Measurements from ENCODE around the gene POLD2. TPM values are rescaled to one million over a fixed set of nuclear protein-coding genes. Genes with fewer than 3 reads are reported as not detected.

POLD2 gene
- total and polyA plus RNA-seq, 2 of the 4 experiments (the other 2 are of a cell fraction), result 142 to 163 TPM

DNA sequence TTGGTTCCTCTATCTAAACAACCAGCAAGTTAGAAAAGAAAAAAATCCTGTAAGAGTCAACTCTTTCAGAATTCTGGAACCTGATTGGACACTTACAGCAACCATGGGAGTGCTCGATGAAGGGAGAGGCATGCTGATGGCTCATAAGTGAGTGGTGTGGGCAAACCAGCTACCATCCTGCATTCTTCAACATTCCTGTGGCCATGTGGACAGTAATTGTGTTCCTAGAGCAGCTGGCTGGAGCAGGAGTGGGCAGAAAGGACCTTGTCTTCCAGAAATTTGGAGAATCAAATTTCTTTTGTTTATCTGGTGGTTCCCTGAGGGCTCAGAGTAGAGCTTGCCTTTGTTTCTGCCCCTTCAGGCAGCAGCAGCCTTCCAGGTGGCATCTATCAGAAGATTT is 40.2 kb upstream of the POLD2 start:
- no peaks in the 10 kb centered on the region for H3K79me1 ChIP-seq (ENCODE audit: low read depth in 1 of 2, low read length in 2 of 2)
- peak; percentile 99 for ATAC-seq (ENCODE audit: low read depth)
- peak overlapping the region in 1 of 2 experiments; percentile 13; a peak in 1 of 4 replicates for H4K8ac ChIP-seq (ENCODE audit: low read depth in 2 of 2, low read length in 2 of 2)
- H3K18ac ChIP-seq (ENCODE audit: low read depth, low read length), result no peak overlapping the region
- TF ChIP-seq USF2 (IDR thresholded peaks at IDR 0.05; ENCODE audit: low read depth, low read length) (peak; percentile 57; the same call in 1 of the 2 replicates), MXI1 (IDR thresholded peaks at IDR 0.05; ENCODE audit: borderline replicate concordance, low read depth, low read length) (peak; percentile 78; the same call in 1 of the 2 replicates), CHD1 (IDR thresholded peaks at IDR 0.05; ENCODE audit: low read depth, low read length) (no peak), BHLHE40 (IDR thresholded peaks at IDR 0.05; ENCODE audit: low read depth, low read length) (peak; percentile 21; the same call in 1 of the 2 replicates), MAZ (IDR thresholded peaks at IDR 0.05; ENCODE audit: borderline replicate concordance, low read depth, low read length) (peak; percentile 28; the same call in 1 of the 2 replicates)
- POLR2A ChIA-PET (ENCODE audit: unreplicated experiment), result interaction anchor here (0.6 to 0.8 kb wide), 4 partner anchors 12 to 235 kb away, joined by 3 to 6 read pairs (median 3); no protein-coding TSS in a partner anchor
- no peak overlapping the region for H3K9ac ChIP-seq (ENCODE audit: low read depth, low read length)
- in situ Hi-C loops (cut with MboI; ENCODE audit: low sequenced_read_pairs), result no loop called here
- no peak overlapping the region for H2AK5ac ChIP-seq (ENCODE audit: low read depth, low read length)
- intact Hi-C loops (cut with micrococcal nuclease), result no loop called here
- no CpG with 5 or more reads among the region's 1 CpG for WGBS, 2 experiments (ENCODE audit: extremely low coverage in 2 of 2, insufficient read length in 1 of 2)
- H3K56ac ChIP-seq (ENCODE audit: extremely low read depth, insufficient read depth, low read length), result no peak overlapping the region
- no peak overlapping the region; the same call in 1 of the 2 replicates for H2BK20ac ChIP-seq (ENCODE audit: low read depth, low read length)
- no peak overlapping the region for H4K91ac ChIP-seq (ENCODE audit: insufficient read depth, low read depth, low read length)
- DNase-seq, result peak; percentile 94
- H3K9me1 ChIP-seq (ENCODE audit: insufficient read depth, low read length), result peaks cover 7% of the 10 kb centered on the region; the same call in 1 of the 2 replicates
- peak overlapping the region; percentile 36 for H2AFZ ChIP-seq (replicated peaks; ENCODE audit: low read length, poor library complexity)
- H2BK5ac ChIP-seq (ENCODE audit: low read depth, low read length, poor library complexity, severe bottlenecking), result peak overlapping the region; percentile 3
- H3K4ac ChIP-seq (ENCODE audit: low read depth, low read length), result no peak overlapping the region
- no peaks in the 10 kb centered on the region for H4K20me1 ChIP-seq (ENCODE audit: insufficient read depth, low read length)
- dilution Hi-C loops (cut with HindIII; ENCODE audit: low sequenced_read_pairs, unreplicated experiment), result no loop called here
- no peak overlapping the region for H2AK9ac ChIP-seq (replicated peaks; ENCODE audit: low read depth, low read length, poor library complexity)
- peaks cover 8% of the 10 kb centered on the region for H3K4me1 ChIP-seq (ENCODE audit: control insufficient read depth, insufficient read depth, low read length)
- H3K4me2 ChIP-seq (ENCODE audit: low read depth, low read length), result peak overlapping the region; percentile 21; the same call in 1 of the 2 replicates
- no peak overlapping the region for H2BK15ac ChIP-seq (ENCODE audit: low read depth, low read length)
- H3K36me3 ChIP-seq (ENCODE audit: control insufficient read depth, insufficient read depth, low read length), result no peaks in the 10 kb centered on the region
- no peak overlapping the region for H3K14ac ChIP-seq (replicated peaks; ENCODE audit: low read depth, low read length)
- H3K27ac ChIP-seq (ENCODE audit: insufficient read depth, low read length), result peak overlapping the region; percentile 7; the same call in 1 of the 2 replicates
- no TSS peak for BruUV-seq (replicated peaks)
- H4K5ac ChIP-seq (ENCODE audit: low read depth, low read length), result no peak overlapping the region
- H3K4me3 ChIP-seq (ENCODE audit: insufficient read depth, low read depth, low read length), result no peak overlapping the region
- peaks cover 2% of the 10 kb centered on the region; the same call in 1 of the 2 replicates for H3K27me3 ChIP-seq (ENCODE audit: control insufficient read depth, insufficient read depth, low read length)
- H3K9me3 ChIP-seq (ENCODE audit: control insufficient read depth, insufficient read depth, low read length), result no peaks in the 10 kb centered on the region
- no peak overlapping the region for H3K23ac ChIP-seq (ENCODE audit: low read depth, low read length)
- H2BK120ac ChIP-seq (ENCODE audit: low read depth, low read length), result no peak overlapping the region
- CTCF ChIA-PET, result interaction anchor here (0.6 to 0.7 kb wide), 3 partner anchors 18 to 417 kb away, joined by 3 read pairs; no protein-coding TSS in a partner anchor
